ENCODE results near the gene SNAPC2.

DNA sequence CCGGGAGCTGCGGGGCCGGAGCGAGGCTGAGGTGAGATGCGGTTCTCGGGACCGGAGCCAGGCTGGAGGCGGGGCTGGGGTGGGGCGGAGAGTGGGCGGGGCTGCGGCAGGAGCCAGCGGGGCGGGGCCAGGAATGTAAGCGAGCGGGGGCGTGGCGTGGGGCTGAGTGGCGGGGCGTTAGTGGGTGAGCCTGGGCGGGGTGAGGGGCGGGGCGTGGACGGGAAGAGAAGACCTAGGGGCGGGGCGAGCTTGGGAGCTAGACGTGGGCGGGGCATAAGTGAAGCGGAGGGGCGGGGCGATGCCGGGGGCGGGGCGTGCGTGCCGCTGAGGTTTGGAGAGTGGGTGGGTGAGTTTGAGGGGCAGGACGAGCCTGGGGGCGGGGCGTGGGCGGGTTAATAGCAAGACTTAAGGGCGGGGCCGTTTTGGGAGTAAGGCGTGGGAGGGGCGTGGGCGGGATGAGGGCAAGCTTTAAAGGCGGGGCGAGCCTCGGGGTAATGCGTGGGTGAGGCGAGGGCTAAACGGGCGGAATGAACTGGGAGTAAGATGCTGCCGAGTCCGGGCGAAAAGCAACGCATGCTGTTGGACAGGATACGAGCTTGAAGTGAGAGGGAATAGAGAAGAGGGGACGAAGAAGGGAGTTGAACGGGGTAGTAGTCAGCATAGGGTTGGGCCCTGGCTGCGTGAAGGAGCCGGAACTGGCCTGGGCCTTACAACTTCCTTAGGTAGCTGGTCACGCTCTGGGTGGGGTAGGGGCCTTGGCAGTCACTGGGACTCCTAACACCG lies 572 bp downstream of the SNAPC2 start:
- TF ChIP-seq, protein P1, sequence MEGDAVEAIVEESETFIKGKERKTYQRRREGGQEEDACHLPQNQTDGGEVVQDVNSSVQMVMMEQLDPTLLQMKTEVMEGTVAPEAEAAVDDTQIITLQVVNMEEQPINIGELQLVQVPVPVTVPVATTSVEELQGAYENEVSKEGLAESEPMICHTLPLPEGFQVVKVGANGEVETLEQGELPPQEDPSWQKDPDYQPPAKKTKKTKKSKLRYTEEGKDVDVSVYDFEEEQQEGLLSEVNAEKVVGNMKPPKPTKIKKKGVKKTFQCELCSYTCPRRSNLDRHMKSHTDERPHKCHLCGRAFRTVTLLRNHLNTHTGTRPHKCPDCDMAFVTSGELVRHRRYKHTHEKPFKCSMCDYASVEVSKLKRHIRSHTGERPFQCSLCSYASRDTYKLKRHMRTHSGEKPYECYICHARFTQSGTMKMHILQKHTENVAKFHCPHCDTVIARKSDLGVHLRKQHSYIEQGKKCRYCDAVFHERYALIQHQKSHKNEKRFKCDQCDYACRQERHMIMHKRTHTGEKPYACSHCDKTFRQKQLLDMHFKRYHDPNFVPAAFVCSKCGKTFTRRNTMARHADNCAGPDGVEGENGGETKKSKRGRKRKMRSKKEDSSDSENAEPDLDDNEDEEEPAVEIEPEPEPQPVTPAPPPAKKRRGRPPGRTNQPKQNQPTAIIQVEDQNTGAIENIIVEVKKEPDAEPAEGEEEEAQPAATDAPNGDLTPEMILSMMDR (IDR thresholded peaks at IDR 0.05) = no peak
- TF ChIP-seq POLR2A (IDR thresholded peaks at IDR 0.05) = peak; percentile 28 to 59
- peak; percentile 74 for TF ChIP-seq POLR2AphosphoS5 (IDR thresholded peaks at IDR 0.05)
- no peak for TF ChIP-seq EP300 (IDR thresholded peaks at IDR 0.05)

Measured in gastroesophageal sphincter (tissue), 3 donors.